Small intestine (tissue), 7 donors: ENCODE measurements around the gene C1D. TPM values are rescaled to one million over a fixed set of nuclear protein-coding genes. Genes with fewer than 3 reads are reported as not detected.

Experiments used
- DNase-seq, 2 donors: peaks; one replicate each; pipeline versions ENCODE4 v3.0.0 to v3.0.0-alpha.2; 2013
- FAIRE-seq: peaks from 2 replicates; lab custom pipeline; 2012; peaks lifted over from hg19 to GRCh38; lab: Jason Lieb, UNC
- H3K27ac ChIP-seq, 3 donors: one replicate each; pipeline ENCODE4 v1.5.1; 2013; ENCODE audit warnings: low read length in 2 of 3, mild to moderate bottlenecking in 2 of 3, control low read depth in 1 of 3, inconsistent platforms in 1 of 3, low read depth in 1 of 3, moderate library complexity in 1 of 3
- H3K27me3 ChIP-seq, 3 donors: one replicate each; pipeline ENCODE4 v1.6.1; 2013; ENCODE audit warnings: low read length in 3 of 3, inconsistent platforms in 1 of 3; ENCODE audit not compliant: control insufficient read depth in 3 of 3, insufficient read depth in 3 of 3
- H3K36me3 ChIP-seq, 3 donors: one replicate each; pipeline ENCODE4 v1.6.1; 2013; ENCODE audit warnings: low read length in 3 of 3, inconsistent platforms in 1 of 3, low read depth in 1 of 3, mild to moderate bottlenecking in 1 of 3, moderate library complexity in 1 of 3; ENCODE audit not compliant: control insufficient read depth in 3 of 3, insufficient read depth in 2 of 3
- H3K4me1 ChIP-seq, 3 donors: one replicate each; pipeline ENCODE4 v1.6.1; 2013; ENCODE audit warnings: low read length in 2 of 3, inconsistent platforms in 1 of 3, low read depth in 1 of 3, mild to moderate bottlenecking in 1 of 3, moderate library complexity in 1 of 3; ENCODE audit not compliant: control insufficient read depth in 3 of 3, insufficient read depth in 2 of 3
- H3K4me3 ChIP-seq, 3 donors: one replicate each; pipeline ENCODE4 v1.5.1; 2013; ENCODE audit warnings: low read length in 3 of 3, control low read depth in 1 of 3, inconsistent platforms in 1 of 3, low read depth in 1 of 3, mild to moderate bottlenecking in 1 of 3, moderate library complexity in 1 of 3
- H3K9me3 ChIP-seq, 2 donors: one replicate each; pipeline ENCODE4 v1.6.1; 2013; ENCODE audit warnings: low read depth in 1 of 2, low read length in 1 of 2; ENCODE audit not compliant: control insufficient read depth in 2 of 2, insufficient read depth in 1 of 2
- WGBS, 3 donors: extraction: QIAGEN DNeasy Blood & Tissue Kit; methylation state at CpG; one replicate each; pipeline ENCODE4 v1.1.7; 2013; 5-methylcytosine and 5-hydroxymethylcytosine counted together
- polyA plus RNA-seq, 4 donors: library from polyadenylated mRNA; stranded (reverse) in 3 of 4; unstranded in 1 of 4; fragments of 200-250 nt in 3 of 4; fragments of 120-200 nt in 1 of 4; gene quantifications; one replicate each; pipeline versions ENCODE4 v1.2.1 to v1.2.3, GENCODE V29; 2013
- donor health status: healthy with polysubstance abuse.
- donor health status: control.
- donor health status: control.
- donor health status: Bipolar disorder and iron deficiency.
- donor health status: healthy.

The C1D gene
- polyA plus RNA-seq, 4 donors: 27.1 to 41.5 (median 28.6) TPM

DNA sequence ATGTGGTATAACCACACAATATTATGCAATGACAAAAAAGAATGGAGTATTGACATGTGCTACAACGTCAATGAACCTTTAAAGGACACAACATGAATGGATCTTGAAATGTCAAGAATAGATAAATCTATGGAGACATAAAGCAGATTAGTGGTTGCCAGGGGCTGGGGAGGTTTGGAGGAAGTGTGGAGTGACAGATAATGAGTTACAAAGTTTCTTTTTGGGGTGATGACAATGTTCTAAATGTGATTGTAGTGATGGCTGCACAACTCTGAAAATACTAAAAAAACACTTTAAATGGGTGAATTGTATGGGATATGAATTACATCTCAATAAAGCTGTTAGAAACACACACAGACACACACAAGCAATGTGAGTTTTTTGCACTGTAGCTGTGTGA lies 37.4 kb upstream of the C1D start:
- no peak for DNase-seq
- no peak for FAIRE-seq
- no peaks in the 10 kb centered on the region for H3K9me3 ChIP-seq
- WGBS, 3 donors: 73 to 78% (median 74%) methylated on average over 1 of the region's 1 CpG
- H3K4me3 ChIP-seq: no peak overlapping the region
- no peak overlapping the region for H3K27ac ChIP-seq
- no peaks in the 10 kb centered on the region for H3K27me3 ChIP-seq
- H3K4me1 ChIP-seq: no peaks in the 10 kb centered on the region
- H3K36me3 ChIP-seq: no peaks in the 10 kb centered on the region

DNA sequence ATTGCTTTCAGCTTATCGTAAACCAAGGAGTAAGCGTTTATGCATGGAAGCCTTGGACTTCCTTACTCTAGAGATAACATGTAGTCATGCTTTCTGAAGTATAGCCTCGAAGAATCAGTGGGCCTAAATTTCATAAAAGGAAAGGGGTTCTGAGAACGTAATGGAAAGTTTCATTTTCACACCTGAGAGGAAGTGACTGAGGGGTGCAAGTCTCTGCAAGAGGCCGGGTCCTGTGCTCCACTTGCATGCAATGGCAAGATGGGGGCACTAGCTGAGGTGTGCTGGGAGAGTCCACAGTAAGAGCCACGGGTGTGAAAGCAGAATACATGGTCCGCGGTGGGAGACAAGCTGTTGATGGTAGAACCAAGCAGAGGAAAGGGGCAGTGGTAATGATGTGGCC lies 36.5 kb upstream of the C1D start:
- FAIRE-seq (no peak), DNase-seq (no peak)
- Histone ChIP-seq H3K27me3 (no peaks in the 10 kb centered on the region), H3K27ac (no peak overlapping the region), H3K36me3 (no peaks in the 10 kb centered on the region), H3K4me1 (no peaks in the 10 kb centered on the region), H3K9me3 (no peaks in the 10 kb centered on the region), H3K4me3 (no peak overlapping the region)
- WGBS, 3 donors: 77 to 84% (median 83%) methylated on average over 8 of the region's 8 CpGs

DNA sequence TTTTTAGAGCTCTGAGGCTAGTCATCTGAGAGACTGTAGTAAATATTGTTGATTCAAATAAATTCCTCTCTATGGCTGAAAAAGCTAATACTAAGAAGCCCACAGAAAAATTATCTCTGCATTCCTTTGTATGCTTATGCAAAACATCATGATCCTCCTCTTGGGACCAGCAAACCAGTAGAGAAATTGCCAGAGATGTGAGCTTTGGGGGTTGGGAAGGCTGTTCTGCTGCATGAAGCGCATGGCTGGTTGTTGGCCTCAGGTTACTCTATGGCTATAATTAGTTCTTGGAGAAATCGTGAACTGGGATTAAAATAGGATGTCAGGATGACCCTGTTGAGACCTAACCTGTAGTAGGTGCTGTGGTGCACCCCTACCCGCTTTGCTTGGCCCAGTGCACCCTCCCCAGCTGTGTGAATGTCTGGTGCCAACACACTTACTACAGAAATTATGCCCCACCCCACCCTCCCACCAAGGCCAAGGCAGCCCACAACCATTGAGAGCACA lies 35.5 kb upstream of the C1D start:
- Histone ChIP-seq H3K4me3 (no peak overlapping the region), H3K27me3 (no peaks in the 10 kb centered on the region), H3K27ac (no peak overlapping the region), H3K36me3 (no peaks in the 10 kb centered on the region), H3K9me3 (no peaks in the 10 kb centered on the region), H3K4me1 (no peaks in the 10 kb centered on the region)
- no peak for DNase-seq
- WGBS, 3 donors: 78 to 90% (median 86%) methylated on average over 3 of the region's 3 CpGs
- no peak for FAIRE-seq

DNA sequence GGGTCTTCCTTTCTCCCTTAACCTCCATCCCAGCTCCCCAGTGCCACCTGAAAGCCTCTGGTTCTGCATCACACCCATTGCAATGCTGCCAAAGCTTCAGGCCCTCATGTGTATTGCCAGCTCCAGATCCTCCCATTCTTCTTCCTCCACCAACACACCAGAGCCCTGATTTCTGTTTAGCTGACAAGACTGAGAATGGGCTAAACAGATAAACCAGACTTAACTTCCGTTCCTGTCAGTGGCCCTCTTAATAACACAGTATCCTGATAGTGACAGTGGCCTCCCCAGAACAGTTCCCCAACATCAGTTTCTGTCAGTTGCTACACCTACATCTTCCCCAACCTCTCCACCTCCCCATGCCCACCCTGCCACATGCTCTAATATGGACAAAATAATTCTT lies 31.3 kb upstream of the C1D start:
- Histone ChIP-seq H3K27me3 (peaks cover 0 to 3% (median 0%) of the 10 kb centered on the region in 3 donors), H3K4me3 (no peak overlapping the region), H3K36me3 (no peaks in the 10 kb centered on the region), H3K4me1 (no peaks in the 10 kb centered on the region), H3K9me3 (no peaks in the 10 kb centered on the region), H3K27ac (no peak overlapping the region)
- FAIRE-seq (no peak), DNase-seq (no peak)
- WGBS, 3 donors: 74 to 85% (median 82%) methylated on average over 1 of the region's 1 CpG

DNA sequence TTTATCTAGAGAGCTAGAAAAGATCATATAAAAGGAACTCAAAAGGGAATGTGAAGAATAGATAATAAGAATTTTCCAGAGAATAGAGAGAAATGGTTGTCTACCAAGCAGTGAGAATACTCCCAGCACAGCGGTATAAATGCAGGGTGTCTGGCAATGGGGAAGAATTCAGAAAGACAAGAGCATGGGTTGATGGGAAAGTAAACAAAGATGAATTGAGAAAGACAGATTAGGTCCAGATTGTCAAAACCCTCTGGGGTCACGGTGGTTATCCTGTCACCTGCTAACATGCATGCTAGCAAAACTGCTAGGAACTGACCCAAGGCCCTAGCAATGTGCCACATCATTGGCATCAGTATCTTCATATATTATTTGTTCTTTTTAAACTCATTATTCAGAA lies 30.8 kb upstream of the C1D start:
- Histone ChIP-seq H3K27ac (no peak overlapping the region), H3K4me3 (no peak overlapping the region), H3K36me3 (no peaks in the 10 kb centered on the region), H3K9me3 (no peaks in the 10 kb centered on the region), H3K27me3 (peaks cover 0 to 3% (median 0%) of the 10 kb centered on the region in 3 donors), H3K4me1 (no peaks in the 10 kb centered on the region)
- no peak for DNase-seq
- WGBS, 3 donors: 78 to 90% (median 84%) methylated on average over 2 of the region's 2 CpGs
- no peak for FAIRE-seq

DNA sequence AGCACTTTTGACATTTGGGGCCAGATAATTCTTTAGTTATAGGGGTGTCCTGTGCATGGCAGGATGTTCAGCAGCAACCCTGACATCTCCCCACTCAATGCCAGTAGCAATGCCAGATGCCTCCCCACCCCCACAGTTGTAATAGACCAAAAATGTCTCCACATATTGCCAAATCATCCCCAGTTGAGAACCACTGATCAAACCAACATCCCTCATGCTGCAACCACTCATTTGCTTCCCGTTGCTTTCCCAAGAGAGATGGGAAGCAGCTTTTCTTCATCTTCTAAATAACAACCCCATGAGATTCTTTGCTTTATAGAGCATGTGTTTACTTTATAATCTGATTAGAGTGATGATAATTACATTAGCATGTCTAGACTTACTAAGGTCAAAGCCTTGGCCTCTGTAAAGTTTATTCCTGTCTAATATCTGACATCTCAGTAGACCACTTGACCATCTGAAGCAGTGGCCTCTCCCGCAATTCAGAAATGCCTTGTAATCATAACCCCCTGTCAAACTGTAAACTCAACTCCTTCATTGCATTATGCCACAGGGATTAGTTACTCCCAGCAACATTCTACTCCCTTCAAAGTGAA lies 28.7 kb upstream of the C1D start:
- peaks cover 0 to 3% (median 0%) of the 10 kb centered on the region in 3 donors for H3K27me3 ChIP-seq
- H3K36me3 ChIP-seq: no peaks in the 10 kb centered on the region
- H3K9me3 ChIP-seq: no peaks in the 10 kb centered on the region
- H3K4me3 ChIP-seq: no peak overlapping the region
- DNase-seq (no peak), FAIRE-seq (no peak)
- H3K27ac ChIP-seq: no peak overlapping the region
- 55 to 75% (median 72%) methylated on average over 2 of the region's 2 CpGs for WGBS, 3 donors
- no peaks in the 10 kb centered on the region for H3K4me1 ChIP-seq

DNA sequence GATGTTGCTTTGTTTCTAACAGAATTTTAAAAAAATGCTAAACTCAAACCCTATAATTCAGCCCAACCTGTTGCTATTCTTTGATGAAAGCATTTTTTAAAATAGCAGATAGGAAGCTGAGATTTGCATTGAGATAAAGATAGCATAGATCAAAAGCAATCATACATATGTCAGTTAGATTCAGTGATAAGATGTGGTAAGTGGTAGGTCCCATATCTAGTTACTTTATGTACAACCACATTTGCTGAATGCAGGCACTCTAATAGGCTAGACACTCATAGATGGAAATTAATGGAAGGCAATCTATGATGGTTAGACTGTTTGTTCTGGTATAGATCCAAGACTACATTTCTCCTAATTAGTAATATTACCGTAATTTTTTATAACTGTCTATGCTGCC lies 27.2 kb upstream of the C1D start:
- WGBS, 3 donors: 39 to 73% (median 58%) methylated on average over 1 of the region's 1 CpG
- DNase-seq (no peak), FAIRE-seq (no peak)
- no peak overlapping the region for H3K27ac ChIP-seq
- H3K4me1 ChIP-seq: no peaks in the 10 kb centered on the region
- H3K9me3 ChIP-seq: no peaks in the 10 kb centered on the region
- H3K4me3 ChIP-seq: no peak overlapping the region
- no peaks in the 10 kb centered on the region for H3K36me3 ChIP-seq
- H3K27me3 ChIP-seq: peaks cover 0 to 3% (median 0%) of the 10 kb centered on the region in 3 donors

DNA sequence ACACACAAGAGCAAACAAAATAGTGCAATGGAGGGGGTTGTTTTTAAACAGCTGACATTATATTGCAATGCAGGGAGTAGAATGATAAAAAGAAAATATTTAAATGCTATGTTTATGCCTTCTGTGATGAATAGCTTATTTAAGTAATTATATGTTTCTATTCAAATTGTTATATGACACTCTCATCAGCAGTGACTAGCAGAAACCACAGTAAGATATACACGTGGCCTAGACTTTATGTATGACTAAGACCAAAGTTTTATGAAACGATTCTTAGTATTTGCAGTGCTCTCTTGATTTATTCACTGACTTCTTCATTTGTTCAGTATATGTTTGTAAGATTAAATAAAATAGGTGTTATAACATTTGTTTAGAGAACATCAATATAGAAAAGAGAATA lies 26.1 kb upstream of the C1D start:
- DNase-seq (no peak), FAIRE-seq (peak; percentile 68)
- Histone ChIP-seq H3K27me3 (peaks cover 0 to 3% (median 0%) of the 10 kb centered on the region in 3 donors), H3K4me3 (no peak overlapping the region), H3K4me1 (no peaks in the 10 kb centered on the region), H3K9me3 (no peaks in the 10 kb centered on the region), H3K27ac (no peak overlapping the region), H3K36me3 (no peaks in the 10 kb centered on the region)
- WGBS, 3 donors: 60 to 66% (median 63%) methylated on average over 2 of the region's 2 CpGs

DNA sequence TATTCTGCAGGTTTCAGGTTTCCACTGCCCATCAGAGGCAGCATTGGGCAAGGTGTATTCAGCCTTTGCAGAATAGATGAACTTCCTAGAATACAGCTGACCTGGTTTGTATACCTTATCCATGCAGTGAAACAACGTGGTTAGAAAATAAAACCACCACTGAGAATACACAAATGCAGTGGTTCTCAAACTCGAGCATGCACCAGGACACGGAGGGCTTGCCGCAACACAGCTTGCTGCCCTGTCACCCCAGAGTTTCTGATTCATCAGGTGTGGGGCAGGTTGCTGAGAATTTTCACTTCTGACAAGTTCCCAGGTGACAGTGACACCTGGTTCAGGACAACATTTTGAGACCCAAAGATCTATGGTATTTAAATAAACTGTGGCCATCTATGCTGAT lies 23.4 kb upstream of the C1D start:
- WGBS, 3 donors: 76 to 80% (median 77%) methylated on average over 4 of the region's 4 CpGs
- Histone ChIP-seq H3K4me3 (no peak overlapping the region), H3K36me3 (no peaks in the 10 kb centered on the region), H3K4me1 (no peaks in the 10 kb centered on the region), H3K27ac (no peak overlapping the region), H3K27me3 (no peaks in the 10 kb centered on the region), H3K9me3 (no peaks in the 10 kb centered on the region)
- no peak for FAIRE-seq
- no peak for DNase-seq
